HEK293T (cell line): ENCODE data around the gene FHOD3.

Source experiments
- FOXA1 ChIP-seq: fragments of 450-650 bp; IDR thresholded peaks from 2 replicates; pipeline ENCODE4 v1.6.1; 2016; ENCODE audit warnings: mild to moderate bottlenecking
- FOXK2 ChIP-seq: fragments of 450-650 bp; IDR thresholded peaks from 2 replicates; pipeline ENCODE4 v1.6.1; 2016; ENCODE audit warnings: mild to moderate bottlenecking
- SP1 ChIP-seq: fragments of 450-650 bp; IDR thresholded peaks from 2 replicates; pipeline ENCODE4 v1.6.1; 2017
- SUZ12 ChIP-seq: fragments of 450-650 bp; IDR thresholded peaks from 2 replicates; pipeline ENCODE4 v1.6.1; 2016; ENCODE audit warnings: mild to moderate bottlenecking

DNA sequence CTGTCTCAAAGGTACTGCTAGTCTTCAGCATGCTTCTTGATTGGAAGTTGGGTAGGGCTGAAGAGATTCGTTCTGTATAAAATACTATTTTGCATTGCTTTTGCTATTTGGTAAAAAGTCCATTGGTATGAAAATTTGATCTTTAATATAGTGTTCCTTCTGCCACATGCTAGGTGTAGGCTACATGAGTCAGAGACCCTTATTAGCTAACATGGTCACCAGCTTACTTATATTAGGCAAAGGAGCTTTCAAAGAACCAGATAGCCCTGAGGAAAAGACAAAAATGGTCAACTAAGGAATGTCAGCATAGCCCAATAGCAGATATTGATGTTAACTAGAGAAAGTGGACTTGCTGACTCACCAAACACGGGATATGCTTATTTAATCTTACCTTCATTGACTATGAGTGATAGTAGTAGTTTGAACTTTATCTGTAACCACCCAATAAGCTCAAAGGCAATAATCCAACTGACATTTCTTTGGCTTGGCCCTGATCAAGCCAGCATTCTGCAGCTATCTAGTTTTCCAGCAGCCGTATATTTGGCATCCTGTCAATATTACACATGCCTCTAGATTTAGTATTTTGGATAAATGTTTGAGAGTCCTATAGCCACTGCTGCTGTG is 421.3 kb downstream of the FHOD3 start:
- TF ChIP-seq SUZ12, result no peak
- no peak for TF ChIP-seq FOXK2
- TF ChIP-seq FOXA1, result no peak
- TF ChIP-seq SP1, result no peak
